ENCODE measurements around the gene LEFTY1.
"Not testable (repeated sequence)": the region's sequence is repeated elsewhere in the genome, so short reads cannot be mapped to it uniquely, and the experiment has no call there.

Gene LEFTY1

GRCh38 chr1:225889743-225890142 is 797 bp upstream of the LEFTY1 start:
- no peaks in the 10 kb centered on the region for H4K20me1 ChIP-seq
- H3K9ac ChIP-seq: no peak overlapping the region
- peaks cover 12% of the 10 kb centered on the region; the same call in 1 of the 2 replicates for H3K27me3 ChIP-seq
- peaks cover 14% of the 10 kb centered on the region for H3K4me1 ChIP-seq
- H3K9me3 ChIP-seq: no peaks in the 10 kb centered on the region
- no peak for TF ChIP-seq Cebpa-rat (IDR thresholded peaks at IDR 0.05)
- no peak overlapping the region for H3K4me2 ChIP-seq
- H3K4me3 ChIP-seq: no peak overlapping the region
- no peak overlapping the region for H3K27ac ChIP-seq
- no peaks in the 10 kb centered on the region for H3K36me3 ChIP-seq

GRCh38 chr1:225888289-225888897 is 553 bp downstream of the LEFTY1 start:
- H3K9ac ChIP-seq: no peak overlapping the region

GRCh38 chr1:225887554-225888288 is 1.2 kb downstream of the LEFTY1 start:
- H3K4me2 ChIP-seq, H3K36me3 ChIP-seq, H4K20me1 ChIP-seq, H3K4me3 ChIP-seq, H3K9ac ChIP-seq, H3K27ac ChIP-seq, H3K9me3 ChIP-seq: not testable (repeated sequence)
- Histone ChIP-seq H3K4me1 (peaks cover 27% of the 10 kb centered on the region), H3K27me3 (peaks cover 27% of the 10 kb centered on the region)

More at GRCh38 chr1:225888289-225888897, 553 bp downstream of the LEFTY1 start:
- H3K36me3 ChIP-seq: no peaks in the 10 kb centered on the region
- no peak overlapping the region for H3K4me3 ChIP-seq
- peaks cover 20% of the 10 kb centered on the region for H3K27me3 ChIP-seq
- H3K9me3 ChIP-seq: no peaks in the 10 kb centered on the region
- no peak for TF ChIP-seq Cebpa-rat (IDR thresholded peaks at IDR 0.05)
- H3K27ac ChIP-seq: no peak overlapping the region
- H3K4me2 ChIP-seq: peak overlapping the region; percentile 42
- H4K20me1 ChIP-seq: no peaks in the 10 kb centered on the region
- H3K4me1 ChIP-seq: peaks cover 20% of the 10 kb centered on the region

- Histone ChIP-seq H3K9ac (no peak overlapping the region), H3K36me3 (no peaks in the 10 kb centered on the region), H3K4me3 (no peak overlapping the region), H4K20me1 (no peaks in the 10 kb centered on the region), H3K27ac (no peak overlapping the region), H3K4me2 (no peak overlapping the region), H3K27me3 (peaks cover 30% of the 10 kb centered on the region), H3K4me1 (peaks cover 27% of the 10 kb centered on the region), H3K9me3 (no peaks in the 10 kb centered on the region)
- no peak for TF ChIP-seq Cebpa-rat (IDR thresholded peaks at IDR 0.05)
These were observed 2.0 kb downstream of the LEFTY1 start for GRCh38 chr1:225887030-225887314.

- no peaks in the 10 kb centered on the region; the same call in 1 of the 2 replicates for H4K20me1 ChIP-seq
- H3K36me3 ChIP-seq: no peaks in the 10 kb centered on the region
- no peak overlapping the region for H3K9ac ChIP-seq
- H3K27ac ChIP-seq: no peak overlapping the region
- H3K9me3 ChIP-seq: no peaks in the 10 kb centered on the region
- no peak overlapping the region for H3K4me2 ChIP-seq
- peaks cover 30% of the 10 kb centered on the region for H3K27me3 ChIP-seq
- no peak for TF ChIP-seq Cebpa-rat (IDR thresholded peaks at IDR 0.05)
- H3K4me1 ChIP-seq: peaks cover 28% of the 10 kb centered on the region
- H3K4me3 ChIP-seq: no peak overlapping the region
These were observed 2.6 kb downstream of the LEFTY1 start for GRCh38 chr1:225886159-225887029.

- Histone ChIP-seq H3K9ac (no peak overlapping the region), H3K4me1 (peaks cover 39% of the 10 kb centered on the region), H3K27me3 (peaks cover 30% of the 10 kb centered on the region), H3K27ac (no peak overlapping the region), H4K20me1 (peaks cover 3% of the 10 kb centered on the region), H3K4me2 (no peak overlapping the region), H3K36me3 (no peaks in the 10 kb centered on the region), H3K9me3 (no peaks in the 10 kb centered on the region), H3K4me3 (no peak overlapping the region)
- TF ChIP-seq Cebpa-rat (IDR thresholded peaks at IDR 0.05): no peak
These were observed 3.6 kb downstream of the LEFTY1 start for GRCh38 chr1:225885336-225885735.

GRCh38 chr1:225883616-225884265 is 5.2 kb downstream of the LEFTY1 start:
- no peak for TF ChIP-seq Cebpa-rat (IDR thresholded peaks at IDR 0.05)
- Histone ChIP-seq H3K9me3 (no peaks in the 10 kb centered on the region), H3K36me3 (no peaks in the 10 kb centered on the region), H4K20me1 (peaks cover 6% of the 10 kb centered on the region), H3K4me1 (peaks cover 48% of the 10 kb centered on the region), H3K27ac (no peak overlapping the region), H3K4me2 (peak overlapping the region; percentile 98), H3K4me3 (peak overlapping the region; percentile 93; the same call in 1 of the 2 replicates), H3K9ac (no peak overlapping the region), H3K27me3 (peaks cover 30% of the 10 kb centered on the region)

- H3K27ac ChIP-seq: peak overlapping the region; percentile 94
- peaks cover 13% of the 10 kb centered on the region for H4K20me1 ChIP-seq
- peak overlapping the region; percentile 98 for H3K4me2 ChIP-seq
- no peaks in the 10 kb centered on the region for H3K9me3 ChIP-seq
- peak overlapping the region; percentile 93 for H3K4me3 ChIP-seq
- peak overlapping the region; percentile 89 for H3K9ac ChIP-seq
- no peak for TF ChIP-seq Cebpa-rat (IDR thresholded peaks at IDR 0.05)
- peaks cover 30% of the 10 kb centered on the region for H3K27me3 ChIP-seq
- H3K36me3 ChIP-seq: no peaks in the 10 kb centered on the region
- H3K4me1 ChIP-seq: peaks cover 49% of the 10 kb centered on the region
These were observed 6.0 kb downstream of the LEFTY1 start for GRCh38 chr1:225882694-225883615.

Measured in BLaER1 (cell line).